SJSA1 (cell line): ENCODE results near the gene COL10A1. TPM values are rescaled to one million over a fixed set of nuclear protein-coding genes. Genes with fewer than 3 reads are reported as not detected.

ENCODE experiments used
- total RNA-seq: library from RNA; depleted of rRNA; stranded (reverse); fragments of >200 nt; shearing (Covaris generic); gene quantifications from 2 replicates; pipeline ENCODE4 v1.2.3, GENCODE V29; 2014; rRNA removed

The COL10A1 gene
- total RNA-seq, 1 experiment from 2014 or later: 0.32 TPM

Other genes with a start within 250 kb of the COL10A1 start
- 0.66 and 0.91 TPM in 2 replicates for gene FRK, start 65.2 kb downstream of the COL10A1 start, total RNA-seq
- gene NT5DC1, start 25.3 kb downstream of the COL10A1 start, total RNA-seq: 10.0 and 13.2 TPM in 2 replicates
- gene TSPYL4, start 127.9 kb upstream of the COL10A1 start, total RNA-seq: 16.7 and 23.1 TPM in 2 replicates
- 58.7 and 65.1 TPM in 2 replicates for gene TSPYL1, start 153.8 kb upstream of the COL10A1 start, total RNA-seq
- gene DSE, start 244.8 kb upstream of the COL10A1 start, total RNA-seq: 27.3 and 35.1 TPM in 2 replicates